Caco-2 (cell line): ENCODE data around the gene CPED1. TPM values are rescaled to one million over a fixed set of nuclear protein-coding genes. Genes with fewer than 3 reads are reported as not detected.

Experiments
- BruUV-seq: library from RNA; stranded (reverse); fragments of 400-500 nt; replicated peaks from 2 replicates; lab custom pipeline; 2021; lab: Mats Ljungman, UMichigan
- CTCF ChIA-PET: fragments of 300-600 bp; sonication (Branson Sonifier 250); formaldehyde crosslinking; loops from one replicate; lab custom pipeline; 2022; ENCODE audit warnings: antibody characterized with exemption; lab: Charles Lee
- POLR2A ChIA-PET: fragments of 300-600 bp; sonication (Branson Sonifier 250); formaldehyde crosslinking; loops from one replicate; lab custom pipeline; 2022; ENCODE audit warnings: antibody characterized with exemption; lab: Charles Lee
- DNase-seq, 2 experiments: peaks; one replicate each; pipeline versions ENCODE4 v3.0.0 to v3.0.0-alpha.2; 2020 to 2022
- H3K27me3 ChIP-seq: replicated peaks from 2 replicates; pipeline ENCODE4 v1.6.0; 2011; ENCODE audit warnings: low read length; ENCODE audit not compliant: control insufficient read depth, insufficient read depth
- H3K36me3 ChIP-seq: 2 replicates; pipeline ENCODE4 v1.5.1; 2011; ENCODE audit warnings: low read length; ENCODE audit not compliant: control insufficient read depth, insufficient read depth
- H3K4me1 ChIP-seq: fragments of 250-450 bp; sonication (Bioruptor Pico); 2 replicates; pipeline ENCODE4 v1.5.1; 2020; ENCODE audit warnings: mild to moderate bottlenecking
- H3K4me3 ChIP-seq: 2 replicates; pipeline ENCODE4 v1.5.1; 2011; ENCODE audit warnings: low read depth, mild to moderate bottlenecking, control low read depth, low read length
- H3K9me3 ChIP-seq: fragments of 250-450 bp; sonication (Bioruptor Pico); 2 replicates; pipeline ENCODE4 v1.5.1; 2020; ENCODE audit warnings: mild to moderate bottlenecking, moderate library complexity
- H3K27ac Mint-ChIP-seq: one replicate; pipeline ENCODE4 v1.8.0; 2022; ENCODE audit warnings: mixed read lengths; ENCODE audit not compliant: unreplicated experiment
- H3K27me3 Mint-ChIP-seq: one replicate; pipeline ENCODE4 v1.8.0; 2022; ENCODE audit warnings: mixed read lengths; ENCODE audit not compliant: insufficient read depth, unreplicated experiment
- H3K36me3 Mint-ChIP-seq: one replicate; pipeline ENCODE4 v1.8.0; 2022; ENCODE audit warnings: mild to moderate bottlenecking, mixed read lengths; ENCODE audit not compliant: insufficient read depth, unreplicated experiment
- H3K4me1 Mint-ChIP-seq: one replicate; pipeline ENCODE4 v1.8.0; 2022; ENCODE audit warnings: low read depth, mixed read lengths; ENCODE audit not compliant: unreplicated experiment
- H3K4me3 Mint-ChIP-seq: one replicate; pipeline ENCODE4 v1.8.0; 2022; ENCODE audit warnings: mild to moderate bottlenecking, moderate library complexity, mixed read lengths; ENCODE audit not compliant: unreplicated experiment
- H3K9me3 Mint-ChIP-seq: one replicate; pipeline ENCODE4 v1.8.0; 2022; ENCODE audit warnings: mixed read lengths; ENCODE audit not compliant: unreplicated experiment
- CTCF ChIP-seq, 2 experiments: fragments of 200-600 bp in 1 of 2; IDR thresholded peaks; 1 replicate in 1 of 2; 2 replicates in 1 of 2; pipeline versions ENCODE4 v1.5.1 to v1.8.0; 2011 to 2022; ENCODE audit warnings: antibody characterized with exemption in 1 of 2, control low read depth in 1 of 2, inconsistent platforms in 1 of 2, low read depth in 1 of 2, low read length in 1 of 2, mild to moderate bottlenecking in 1 of 2, moderate library complexity in 1 of 2; ENCODE audit not compliant: insufficient read depth in 1 of 2, severe bottlenecking in 1 of 2, unreplicated experiment in 1 of 2
- intact Hi-C: fragments of 100-400 bp; cut with micrococcal nuclease; formaldehyde crosslinking; loops from one replicate; pipeline ENCODE4 v1.10.0; 2022; ENCODE audit not compliant: unreplicated experiment
- total RNA-seq: library from RNA; stranded (reverse); gene quantifications from 2 replicates; pipeline ENCODE4 v1.2.3, GENCODE V29; 2022

The CPED1 gene
- total RNA-seq, 1 experiment from 2014 or later = 0.23 TPM

- ChIA-PET POLR2A (interaction anchor here (0.5 to 1.5 kb wide), 14 partner anchors 9 to 498 kb away, joined by 3 to 9 read pairs (median 4); partner anchors contain the start of gene TSPAN12), CTCF (interaction anchor here (0.6 to 1.0 kb wide), 3 partner anchors 95 to 225 kb away, joined by 3 to 4 read pairs (median 3); no protein-coding TSS in a partner anchor)
- peak within 1 kb of the TSS; percentile 85 for H3K4me3 ChIP-seq
- intact Hi-C loops = loop anchor here (1.0 to 5.0 kb wide), 4 partner anchors 37 to 158 kb away; partner anchors contain the start of gene TSPAN12
- TF ChIP-seq CTCF (IDR thresholded peaks at IDR 0.05; ENCODE audit: insufficient read depth in 1 of 2, low read depth in 1 of 2, low read length in 1 of 2, severe bottlenecking in 1 of 2, unreplicated experiment in 1 of 2) = no peak
- BruUV-seq = no TSS peak
- Mint-ChIP-seq H3K4me1 (peaks cover 9% of the 10 kb centered on the region), H3K4me3 (peak within 1 kb of the TSS; percentile 96), H3K27me3 (peaks cover 4% of the 10 kb centered on the region), H3K9me3 (no peaks in the 10 kb centered on the region), H3K27ac (peak within 1 kb of the TSS; percentile 100), H3K36me3 (peaks cover 31% of the 10 kb centered on the region)
- no peaks in the 10 kb centered on the region for H3K4me1 ChIP-seq
- no peaks in the 10 kb centered on the region; the same call in 1 of the 2 replicates for H3K27me3 ChIP-seq
- H3K36me3 ChIP-seq = no peaks in the 10 kb centered on the region
- DNase-seq = peak; percentile 97
- no peaks in the 10 kb centered on the region for H3K9me3 ChIP-seq
Observed at GRCh38 chr7:120950539-120951308, 37.8 kb upstream of the CPED1 start, which contains the start of gene ING3. Gene ING3, plus strand, starts transcription at chr7:120950777. Its CDS starts 120 bp downstream, at chr7:120950897.

- Histone ChIP-seq H3K4me3 (peak overlapping the region; percentile 85), H3K36me3 (no peaks in the 10 kb centered on the region), H3K27me3 (no peaks in the 10 kb centered on the region; the same call in 1 of the 2 replicates), H3K9me3 (no peaks in the 10 kb centered on the region), H3K4me1 (no peaks in the 10 kb centered on the region)
- no peak for DNase-seq
- intact Hi-C loops = loop anchor here (1.0 to 5.0 kb wide), 2 partner anchors 76 to 157 kb away; no protein-coding TSS in a partner anchor
- CTCF ChIA-PET = no interaction called here
- Mint-ChIP-seq H3K27me3 (peaks cover 2% of the 10 kb centered on the region), H3K27ac (peak overlapping the region; percentile 100), H3K4me1 (peaks cover 9% of the 10 kb centered on the region), H3K4me3 (peak overlapping the region; percentile 96), H3K9me3 (no peaks in the 10 kb centered on the region), H3K36me3 (peaks cover 35% of the 10 kb centered on the region)
- no peak for TF ChIP-seq CTCF (IDR thresholded peaks at IDR 0.05; ENCODE audit: insufficient read depth in 1 of 2, low read depth in 1 of 2, low read length in 1 of 2, severe bottlenecking in 1 of 2, unreplicated experiment in 1 of 2)
- POLR2A ChIA-PET = interaction anchor here (0.6 to 1.5 kb wide), 3 partner anchors 16 to 93 kb away, joined by 3 to 7 read pairs (median 4); partner anchors contain the start of gene TSPAN12
- TSS peak; percentile 62 for BruUV-seq
Observed at GRCh38 chr7:120951309-120951699, 37.2 kb upstream of the CPED1 start.

- intact Hi-C loops = loop anchor here (1.0 to 5.0 kb wide), 2 partner anchors 75 to 156 kb away; no protein-coding TSS in a partner anchor
- H3K27me3 Mint-ChIP-seq = no peaks in the 10 kb centered on the region
- Histone ChIP-seq H3K27me3 (no peaks in the 10 kb centered on the region; the same call in 1 of the 2 replicates), H3K4me3 (peak overlapping the region; percentile 85), H3K36me3 (no peaks in the 10 kb centered on the region), H3K4me1 (no peaks in the 10 kb centered on the region), H3K9me3 (no peaks in the 10 kb centered on the region)
- H3K36me3 Mint-ChIP-seq = peaks cover 37% of the 10 kb centered on the region
- H3K9me3 Mint-ChIP-seq = no peaks in the 10 kb centered on the region
- H3K4me1 Mint-ChIP-seq = peaks cover 9% of the 10 kb centered on the region
- ChIA-PET POLR2A (no interaction called here), CTCF (no interaction called here)
- H3K27ac Mint-ChIP-seq = peak overlapping the region; percentile 100
- H3K4me3 Mint-ChIP-seq = peak overlapping the region; percentile 96
- DNase-seq = no peak
- no peak for TF ChIP-seq CTCF (IDR thresholded peaks at IDR 0.05; ENCODE audit: insufficient read depth in 1 of 2, low read depth in 1 of 2, low read length in 1 of 2, severe bottlenecking in 1 of 2, unreplicated experiment in 1 of 2)
- no TSS peak for BruUV-seq
Observed at GRCh38 chr7:120951826-120952225, 36.7 kb upstream of the CPED1 start.
